ENCODE data around the gene DPYD.

DNA sequence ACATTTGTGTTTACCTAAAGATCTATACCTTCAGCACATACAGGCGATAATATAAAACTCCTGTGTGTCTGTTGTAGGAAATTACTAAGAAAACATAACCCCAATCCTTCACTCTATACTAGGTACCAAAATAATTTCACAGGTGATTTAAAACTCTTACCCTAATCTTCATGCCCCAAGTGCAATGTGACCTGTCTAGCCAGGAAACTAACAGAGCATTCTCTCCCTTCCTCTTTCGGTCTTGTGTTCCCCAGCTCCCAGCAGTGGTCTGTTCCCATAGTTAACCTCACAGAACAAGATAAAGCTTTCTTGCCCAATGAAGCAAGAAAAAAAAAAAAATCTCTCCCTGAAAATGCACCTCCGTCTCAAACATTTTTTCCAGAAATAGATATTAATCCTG is 493.5 kb downstream of the DPYD start:
- TF ChIP-seq CTCF (IDR thresholded peaks at IDR 0.05; ENCODE audit: insufficient read depth, low read depth, low read length) = no peak
- TF ChIP-seq EZH2 (IDR thresholded peaks at IDR 0.05; ENCODE audit: insufficient read depth, low read length) = no peak

All from astrocyte (in vitro differentiated cells and primary cell).